SU-DHL-6 (cell line): ENCODE data around the gene FARS2.

Experiments used
- H2AFZ ChIP-seq: fragments of 200-600 bp; sonication (generic); 2 replicates; pipeline ENCODE4 v1.6.1; 2014; ENCODE audit warnings: low read depth, mild to moderate bottlenecking, moderate library complexity, mixed read lengths, antibody characterized with exemption, low read length; ENCODE audit not compliant: severe bottlenecking
- H3F3A ChIP-seq: fragments of 200-600 bp; shearing (Covaris generic); 2 replicates; pipeline ENCODE4 v1.6.0; 2016; ENCODE audit warnings: antibody characterized with exemption, mild to moderate bottlenecking; ENCODE audit not compliant: insufficient read depth
- H3K27ac ChIP-seq: fragments of 200-600 bp; sonication (generic); 2 replicates; pipeline ENCODE4 v1.5.1; 2016; ENCODE audit warnings: low read depth, mild to moderate bottlenecking, low read length, moderate library complexity, mixed read lengths
- H3K27me3 ChIP-seq: fragments of 200-600 bp; sonication (generic), shearing (Covaris generic); 2 replicates; pipeline ENCODE4 v1.6.0; 2014; ENCODE audit warnings: mild to moderate bottlenecking, low read length
- H3K36me3 ChIP-seq: fragments of 200-600 bp; sonication (generic); 2 replicates; pipeline ENCODE4 v1.6.1; 2014; ENCODE audit warnings: mild to moderate bottlenecking, low read length, mixed read lengths
- H3K4me2 ChIP-seq: fragments of 300-600, 200-600 bp; shearing (Covaris generic), sonication (generic); 2 replicates; pipeline ENCODE4 v1.6.0; 2014; ENCODE audit warnings: low read length, low read depth, mild to moderate bottlenecking; ENCODE audit not compliant: poor library complexity, severe bottlenecking
- H3K4me3 ChIP-seq: fragments of 200-600 bp; sonication (generic); 2 replicates; pipeline ENCODE4 v1.5.1; 2014; ENCODE audit warnings: antibody characterized with exemption, low read length, mild to moderate bottlenecking, mixed read lengths; ENCODE audit not compliant: insufficient read depth, poor library complexity, severe bottlenecking
- H3K79me2 ChIP-seq: fragments of 200-600 bp; sonication (generic); 2 replicates; pipeline ENCODE4 v1.6.1; 2014; ENCODE audit warnings: mild to moderate bottlenecking, low read length, moderate library complexity; ENCODE audit not compliant: insufficient read depth
- H3K9ac ChIP-seq: fragments of 200-600 bp; sonication (generic); 2 replicates; pipeline ENCODE4 v1.7.0; 2014; ENCODE audit warnings: mild to moderate bottlenecking, low read length
- H3K9me2 ChIP-seq: fragments of 200-600 bp; sonication (generic); replicated peaks from 2 replicates; pipeline ENCODE4 v1.6.1; 2014; ENCODE audit warnings: low read length; ENCODE audit not compliant: insufficient read depth
- H3K9me3 ChIP-seq: fragments of 200-600 bp; sonication (generic); 2 replicates; pipeline ENCODE4 v1.6.1; 2014; ENCODE audit warnings: low read length, mixed read lengths; ENCODE audit not compliant: insufficient read depth
- H4K20me1 ChIP-seq: fragments of 200-600 bp; sonication (generic); 2 replicates; pipeline ENCODE4 v1.6.1; 2014; ENCODE audit warnings: low read depth, mild to moderate bottlenecking, antibody characterized with exemption, low read length, moderate library complexity, mixed read lengths
- CTCF ChIP-seq: fragments of 200-600 bp; sonication (generic); IDR thresholded peaks from one replicate; pipeline ENCODE4 v1.5.1; 2017; ENCODE audit warnings: antibody characterized with exemption, mild to moderate bottlenecking, low read length, moderate library complexity; ENCODE audit not compliant: insufficient read depth, poor library complexity, severe bottlenecking
- EZH2phosphoT487 ChIP-seq: fragments of 200-600 bp; sonication (generic), shearing (Covaris generic); conservative IDR thresholded peaks from 2 replicates; pipeline ENCODE4 v1.6.1; 2018; ENCODE audit warnings: mild to moderate bottlenecking, antibody characterized with exemption, low read length, moderate library complexity, mixed read lengths

FARS2 gene

GRCh38 chr6:5541751-5542432, 280.6 kb downstream of the FARS2 start:
- Histone ChIP-seq H3K9ac (no peak overlapping the region), H2AFZ (no peak overlapping the region), H3K4me3 (no peak overlapping the region), H3K27me3 (no peaks in the 10 kb centered on the region), H3K4me2 (no peak overlapping the region), H3K27ac (no peak overlapping the region), H3K36me3 (no peaks in the 10 kb centered on the region), H4K20me1 (no peaks in the 10 kb centered on the region), H3K9me2 (no peaks in the 10 kb centered on the region), H3K79me2 (no peaks in the 10 kb centered on the region), H3F3A (no peaks in the 10 kb centered on the region), H3K9me3 (no peaks in the 10 kb centered on the region)
- TF ChIP-seq CTCF, result no peak
- no peak for TF ChIP-seq EZH2phosphoT487

- H3K27ac ChIP-seq, result no peak overlapping the region
- no peaks in the 10 kb centered on the region for H3K79me2 ChIP-seq
- H3K9me2 ChIP-seq, result no peaks in the 10 kb centered on the region
- H3K36me3 ChIP-seq, result 0 out of 2 replicates have a peak, but pooled peaks cover 4% of the 10 kb centered on the region
- TF ChIP-seq CTCF (no peak), EZH2phosphoT487 (no peak)
- no peak overlapping the region for H2AFZ ChIP-seq
- no peak overlapping the region for H3K4me2 ChIP-seq
- no peak overlapping the region for H3K4me3 ChIP-seq
- no peak overlapping the region for H3K9ac ChIP-seq
- no peaks in the 10 kb centered on the region for H3K27me3 ChIP-seq
- no peaks in the 10 kb centered on the region for H4K20me1 ChIP-seq
- no peaks in the 10 kb centered on the region for H3F3A ChIP-seq
- H3K9me3 ChIP-seq, result no peaks in the 10 kb centered on the region
Measured at GRCh38 chr6:5547556-5547955, 286.2 kb downstream of the FARS2 start.

- no peak overlapping the region for H3K27ac ChIP-seq
- no peak overlapping the region for H3K4me2 ChIP-seq
- no peaks in the 10 kb centered on the region for H4K20me1 ChIP-seq
- no peak overlapping the region for H3K9ac ChIP-seq
- H3F3A ChIP-seq, result no peaks in the 10 kb centered on the region
- no peaks in the 10 kb centered on the region for H3K79me2 ChIP-seq
- TF ChIP-seq CTCF (no peak), EZH2phosphoT487 (no peak)
- no peaks in the 10 kb centered on the region for H3K9me2 ChIP-seq
- no peak overlapping the region for H2AFZ ChIP-seq
- H3K36me3 ChIP-seq, result 0 out of 2 replicates have a peak, but pooled peaks cover 4% of the 10 kb centered on the region
- no peaks in the 10 kb centered on the region for H3K9me3 ChIP-seq
- H3K4me3 ChIP-seq, result no peak overlapping the region
- H3K27me3 ChIP-seq, result no peaks in the 10 kb centered on the region
Measured at GRCh38 chr6:5550631-5551030, 289.3 kb downstream of the FARS2 start.
